ENCODE measurements around the gene CACNB1.

DNA sequence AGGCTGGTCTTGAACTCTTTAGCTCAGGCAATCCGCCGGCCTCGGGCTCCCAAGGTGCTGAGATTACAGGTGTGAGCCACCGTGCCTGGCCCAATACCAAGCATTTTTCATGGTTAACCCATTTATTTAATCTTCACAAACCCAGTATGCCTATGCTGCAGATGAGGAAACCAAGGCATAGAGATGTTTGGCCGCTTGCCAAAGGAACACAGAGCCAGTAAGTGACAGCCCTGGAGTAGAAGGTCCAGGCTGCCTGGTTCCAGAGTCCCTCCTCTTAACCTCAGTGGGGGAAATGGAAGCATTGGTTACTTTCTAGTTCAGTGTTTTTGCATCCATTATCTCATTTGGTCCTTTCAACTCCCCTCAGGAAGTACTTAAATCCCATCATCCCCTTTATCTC is 16.2 kb downstream of the CACNB1 start:
- TF ChIP-seq EZH2 (IDR thresholded peaks at IDR 0.05; ENCODE audit: insufficient read depth, poor library complexity, severe bottlenecking) (no peak), EZH2phosphoT487 (IDR thresholded peaks at IDR 0.05; ENCODE audit: insufficient read depth, low read depth) (no peak)
